Measurements from ENCODE around the gene GNA12. TPM values are rescaled to one million over a fixed set of nuclear protein-coding genes. Genes with fewer than 3 reads are reported as not detected.

The GNA12 gene
- total RNA-seq, 1 experiment from 2014 or later = 17.8 TPM

- no peak for DNase-seq (ENCODE audit: low read depth)
Measured at GRCh38 chr7:2777898-2778535, 66.1 kb downstream of the GNA12 start.

- DNase-seq (ENCODE audit: low read depth) = no peak
Measured at GRCh38 chr7:2776401-2776800, 67.7 kb downstream of the GNA12 start.

DNA sequence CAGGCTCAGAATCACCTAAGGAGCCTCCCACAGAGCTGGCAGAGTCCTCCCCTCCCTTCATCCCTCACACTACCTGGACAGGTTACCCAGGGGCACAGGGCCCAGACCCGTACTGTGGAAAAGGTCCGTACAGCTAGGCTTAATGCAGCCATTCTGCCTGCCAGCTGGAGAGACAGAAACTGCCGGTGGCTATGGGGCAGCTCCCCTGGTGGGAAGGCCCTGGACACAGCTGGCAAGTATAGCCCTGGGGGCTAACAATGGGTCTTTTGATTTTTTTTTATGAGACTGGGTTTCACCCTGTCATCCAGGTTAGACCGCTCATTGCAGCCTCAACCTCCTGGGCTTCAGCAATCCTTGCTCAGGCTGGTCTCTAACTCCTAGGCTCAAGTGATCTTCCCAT lies 68.3 kb downstream of the GNA12 start:
- no peak for DNase-seq (ENCODE audit: low read depth)

DNA sequence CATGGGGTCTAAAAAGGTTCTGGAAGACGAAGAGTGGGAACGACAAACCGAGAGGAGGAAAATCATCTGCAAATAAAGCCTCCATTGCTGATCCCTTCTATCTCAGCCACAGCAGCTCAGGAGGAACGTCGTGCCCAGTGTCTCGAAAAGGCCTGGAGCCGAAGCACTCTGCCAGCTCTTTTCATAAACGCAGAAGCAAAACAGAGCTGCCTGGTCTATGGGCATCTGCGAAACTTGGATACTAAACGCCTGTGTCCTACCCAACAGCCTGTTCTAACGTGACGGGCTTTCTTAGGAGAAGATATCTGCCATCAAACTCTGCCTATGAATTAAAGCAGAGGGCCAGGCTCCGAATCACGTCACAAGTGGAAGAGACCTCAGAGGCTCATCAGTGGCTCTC lies 68.7 kb downstream of the GNA12 start:
- no peak for DNase-seq (ENCODE audit: low read depth)

DNA sequence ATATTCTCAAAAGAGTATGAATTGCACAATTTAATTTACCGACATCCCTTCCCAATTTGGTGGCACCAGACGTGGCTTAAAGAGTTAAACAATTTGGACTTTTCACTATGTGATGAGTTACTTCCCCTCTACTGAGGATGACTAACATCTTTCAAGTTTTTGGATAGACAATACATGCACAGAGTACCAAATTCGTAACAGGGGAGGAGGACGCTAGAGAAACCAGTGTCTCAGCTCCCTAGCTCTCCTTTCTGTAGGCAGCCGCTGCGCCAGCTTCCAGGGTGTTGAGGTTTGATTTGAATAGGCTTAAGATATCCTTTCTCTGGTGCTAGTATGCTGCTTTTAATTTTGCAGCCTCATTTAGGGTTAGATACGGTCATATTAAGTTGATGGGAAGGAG lies 69.2 kb downstream of the GNA12 start:
- DNase-seq (ENCODE audit: low read depth) = no peak

GRCh38 chr7:2774280-2774679 lies 69.8 kb downstream of the GNA12 start:
- DNase-seq (ENCODE audit: low read depth) = no peak

- DNase-seq (ENCODE audit: low read depth) = no peak
Measured at GRCh38 chr7:2773608-2774007, 70.5 kb downstream of the GNA12 start.

DNA sequence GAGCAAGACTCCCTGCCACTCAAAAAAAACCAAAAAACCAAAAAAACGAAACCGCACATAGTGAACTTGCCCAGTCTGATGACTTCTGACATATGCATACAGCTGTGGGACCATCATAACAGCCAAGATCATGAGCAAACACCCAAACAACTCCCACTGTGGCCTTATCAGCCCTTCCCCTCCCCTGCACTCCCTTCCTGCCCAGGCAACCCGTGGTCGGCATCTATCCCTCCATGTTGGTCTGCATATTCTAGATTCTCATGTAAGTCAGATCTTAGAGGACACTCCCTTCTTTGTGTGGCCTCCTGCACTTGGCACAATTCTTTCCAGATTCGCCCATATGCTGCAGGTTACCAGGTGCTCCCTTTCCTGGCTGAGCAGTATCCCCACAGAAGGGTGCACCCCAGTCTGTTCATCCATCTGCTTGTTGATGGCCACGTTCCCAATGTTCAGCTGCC lies 72.8 kb downstream of the GNA12 start:
- no peak for DNase-seq (ENCODE audit: low read depth)

GRCh38 chr7:2764621-2765020 lies 79.5 kb downstream of the GNA12 start:
- DNase-seq (ENCODE audit: low read depth) = no peak

DNA sequence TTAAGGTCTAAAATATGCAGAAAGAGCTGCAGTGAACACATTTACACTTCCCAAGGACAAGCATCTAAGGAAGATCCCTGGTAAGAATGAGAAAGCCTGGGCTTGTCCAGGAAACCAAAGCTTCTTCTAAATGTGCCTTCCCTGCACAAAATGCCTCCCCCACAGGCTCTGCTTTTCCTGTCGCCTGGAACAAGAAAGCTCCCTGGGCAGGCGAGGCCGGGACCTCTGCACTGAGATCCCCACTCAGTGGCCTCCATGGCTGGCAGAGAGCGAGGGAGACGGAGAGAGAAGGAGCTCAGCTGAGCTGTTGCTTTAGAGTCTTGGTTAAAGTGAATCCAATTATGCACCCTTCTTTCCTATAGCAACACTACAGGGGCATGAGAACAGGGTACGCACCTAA lies 80.5 kb downstream of the GNA12 start:
- DNase-seq (ENCODE audit: low read depth) = no peak

GRCh38 chr7:2761801-2762497 lies 82.2 kb downstream of the GNA12 start:
- DNase-seq (ENCODE audit: low read depth) = no peak

DNA sequence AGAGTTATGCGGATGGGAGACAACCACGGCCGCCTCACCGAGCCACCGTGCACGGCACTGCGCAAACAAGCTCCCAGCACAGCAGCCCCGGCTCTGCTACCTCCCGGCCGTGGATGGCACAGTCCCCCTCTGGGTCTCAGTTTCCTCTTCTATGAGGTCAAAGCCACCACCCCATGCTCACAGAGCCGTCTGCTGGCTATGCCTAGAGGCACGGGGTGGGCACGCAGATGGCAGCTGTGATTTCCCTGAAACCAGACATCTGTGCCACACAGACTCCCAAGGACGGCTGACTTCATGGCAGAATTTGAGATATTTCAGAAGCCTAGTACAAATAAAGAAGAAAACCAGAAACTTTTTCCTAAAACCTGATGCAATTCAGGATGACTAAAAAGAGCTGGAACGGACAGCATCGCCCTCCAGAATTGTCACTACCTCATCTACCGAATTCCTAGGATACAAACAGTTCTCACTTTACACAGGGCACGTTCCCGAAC lies 82.9 kb downstream of the GNA12 start:
- no peak for DNase-seq (ENCODE audit: low read depth)

DNA sequence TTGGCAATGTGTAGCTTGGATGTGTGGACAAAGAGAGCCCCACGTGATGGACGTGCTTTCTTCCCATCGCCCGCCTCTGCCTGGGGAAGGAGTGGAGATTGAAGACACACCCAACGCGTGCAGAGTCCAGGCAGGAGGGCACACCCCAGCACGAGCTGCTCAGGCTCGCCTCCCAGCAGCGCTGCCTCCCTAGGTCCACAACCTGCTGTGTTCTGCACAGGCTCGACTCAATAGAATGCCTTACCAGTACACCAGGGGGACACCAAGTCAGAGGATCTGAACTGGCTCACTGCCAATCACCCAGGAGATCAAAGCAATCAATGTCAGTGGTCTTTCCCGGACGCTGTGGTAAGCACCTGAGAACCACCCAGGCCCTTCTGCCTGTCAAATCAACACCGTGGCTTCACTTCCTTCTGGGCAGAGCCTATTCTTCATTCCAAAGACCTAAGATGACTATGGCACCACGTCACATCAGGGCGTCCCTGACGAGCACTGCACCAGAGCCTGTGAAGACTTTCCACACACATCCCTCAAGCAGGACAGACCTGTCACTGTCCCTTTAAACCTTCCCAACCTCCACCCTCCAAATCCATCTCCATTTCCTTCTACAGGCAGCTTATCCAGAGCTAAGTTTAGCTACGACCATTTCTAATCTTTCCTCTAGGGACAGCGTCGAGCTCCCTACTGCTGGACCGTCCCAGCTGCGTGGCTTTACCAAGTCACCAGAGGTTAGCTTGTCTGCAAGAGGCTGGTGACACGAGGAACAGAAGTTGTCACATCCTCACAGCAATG lies 83.8 kb downstream of the GNA12 start:
- DNase-seq (ENCODE audit: low read depth) = peak; percentile 51

DNA sequence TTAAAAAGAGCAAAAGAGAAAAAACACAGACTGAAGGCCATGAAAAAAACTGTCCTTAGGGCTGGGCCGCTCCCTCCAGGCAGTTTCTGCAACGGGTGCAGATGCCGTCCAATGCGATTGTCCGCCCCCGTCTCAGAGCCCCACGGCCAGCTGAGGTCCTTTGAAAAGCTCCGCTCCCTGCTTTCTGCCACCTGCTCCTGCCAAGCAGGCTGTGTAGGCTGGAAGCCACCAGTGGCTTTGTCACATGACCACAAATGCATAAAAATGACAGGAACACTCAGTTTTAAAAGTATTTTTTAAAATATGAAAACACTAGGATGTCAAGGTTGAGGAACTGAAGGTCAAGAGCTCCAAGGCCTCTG lies 84.4 kb downstream of the GNA12 start:
- DNase-seq (ENCODE audit: low read depth) = no peak

DNA sequence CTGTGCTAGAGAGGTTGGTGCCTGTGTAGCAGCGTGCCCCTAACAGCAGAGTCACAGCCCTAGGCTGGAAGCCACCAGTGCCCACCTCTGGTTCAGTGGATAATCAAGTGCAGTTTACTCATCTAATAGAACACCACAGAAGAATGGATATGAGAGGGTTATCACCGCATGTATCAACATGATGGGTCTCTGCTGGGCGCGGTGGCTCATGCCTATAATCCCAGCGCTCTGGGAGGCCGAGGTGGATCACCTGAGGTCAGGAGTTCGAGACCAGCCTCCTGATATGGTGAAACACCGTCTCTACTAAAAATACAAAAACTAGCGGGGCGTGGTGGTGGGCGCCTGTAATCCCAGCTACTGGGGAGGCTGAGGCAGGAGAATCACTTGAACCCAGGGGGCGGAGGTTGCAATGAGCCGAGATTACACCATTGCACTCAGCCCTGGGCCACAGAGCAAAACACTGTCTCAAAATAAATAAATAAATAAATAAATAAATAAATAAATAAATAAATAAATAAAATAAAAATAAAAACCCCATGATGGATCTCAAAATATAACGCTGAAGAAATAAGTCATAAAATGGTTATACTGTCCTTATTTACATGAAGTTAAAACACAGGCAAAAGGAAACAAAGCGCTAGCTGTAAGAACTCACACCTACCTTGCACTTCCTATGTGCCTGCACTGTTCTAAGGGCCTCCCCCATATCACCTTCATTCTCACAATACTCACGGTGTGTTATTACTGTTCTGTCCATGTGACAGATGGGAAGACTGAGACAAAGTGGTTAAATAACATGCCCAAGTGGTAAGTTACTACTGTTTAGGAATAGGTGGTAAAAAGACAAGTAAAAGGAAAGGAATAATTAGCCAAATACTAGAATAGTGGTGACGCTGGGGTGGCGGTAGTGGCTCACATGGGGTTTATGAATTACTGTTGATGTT lies 85.2 kb downstream of the GNA12 start:
- DNase-seq (ENCODE audit: low read depth) = no peak

DNA sequence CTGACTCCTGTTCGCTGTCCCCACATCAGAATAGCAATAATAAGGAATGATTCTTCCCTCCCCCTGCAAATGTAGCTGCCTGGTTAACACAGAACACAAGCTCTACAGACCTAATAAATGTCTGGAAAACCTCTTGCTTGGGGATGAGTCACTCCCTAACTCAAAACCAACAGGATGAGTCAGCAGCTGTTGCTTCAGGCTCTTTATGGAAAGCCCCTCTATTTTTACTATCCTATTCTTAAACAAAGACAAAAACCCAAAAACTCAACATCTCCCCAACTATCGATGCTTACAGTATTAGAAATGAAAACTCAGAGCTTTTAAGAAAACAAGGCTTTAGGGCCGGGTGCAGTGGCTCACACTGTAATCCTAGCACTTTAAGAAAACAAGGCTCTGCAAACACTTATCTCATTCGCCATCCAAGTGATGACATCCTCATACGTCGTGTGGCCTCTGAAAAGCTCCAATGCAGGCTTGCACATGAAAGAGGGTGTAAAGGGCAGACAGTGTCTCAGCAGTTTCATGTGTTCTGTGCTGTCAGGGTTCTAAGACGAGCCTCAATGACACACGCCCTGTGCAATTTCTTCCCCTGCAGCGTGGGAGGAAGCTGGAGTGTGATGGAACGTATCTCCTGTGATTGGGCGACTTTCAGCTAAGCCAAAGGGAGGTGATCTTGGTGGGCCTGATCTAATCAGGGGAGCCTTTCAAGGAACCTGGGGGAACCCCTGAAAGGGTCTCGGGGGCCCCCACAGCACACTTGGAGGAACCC lies 86.0 kb downstream of the GNA12 start:
- peak; percentile 100 for DNase-seq (ENCODE audit: low read depth)

- DNase-seq (ENCODE audit: low read depth) = peak; percentile 89
Measured at GRCh38 chr7:2757361-2757903, 86.7 kb downstream of the GNA12 start.

DNA sequence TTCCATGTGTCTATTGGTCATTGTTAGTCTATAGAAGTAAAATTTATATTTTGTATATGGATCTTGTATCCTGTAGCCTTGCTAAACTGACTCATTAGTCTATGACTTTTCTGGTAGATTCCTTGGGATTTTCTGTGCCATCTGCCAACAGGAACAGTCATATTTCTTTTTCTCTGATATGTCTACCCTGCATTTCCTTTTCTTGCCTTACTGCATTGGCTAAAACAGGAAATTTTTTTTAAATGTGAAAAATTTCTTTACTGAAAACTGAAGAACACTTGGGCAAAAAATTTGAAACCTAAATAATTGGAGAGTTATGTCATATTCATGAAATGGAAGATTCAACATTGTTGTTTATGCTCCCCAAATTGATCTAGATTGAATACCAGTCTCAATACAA lies 88.6 kb downstream of the GNA12 start:
- DNase-seq (ENCODE audit: low read depth) = no peak

GRCh38 chr7:2754912-2755311 lies 89.2 kb downstream of the GNA12 start:
- DNase-seq (ENCODE audit: low read depth) = no peak

DNA sequence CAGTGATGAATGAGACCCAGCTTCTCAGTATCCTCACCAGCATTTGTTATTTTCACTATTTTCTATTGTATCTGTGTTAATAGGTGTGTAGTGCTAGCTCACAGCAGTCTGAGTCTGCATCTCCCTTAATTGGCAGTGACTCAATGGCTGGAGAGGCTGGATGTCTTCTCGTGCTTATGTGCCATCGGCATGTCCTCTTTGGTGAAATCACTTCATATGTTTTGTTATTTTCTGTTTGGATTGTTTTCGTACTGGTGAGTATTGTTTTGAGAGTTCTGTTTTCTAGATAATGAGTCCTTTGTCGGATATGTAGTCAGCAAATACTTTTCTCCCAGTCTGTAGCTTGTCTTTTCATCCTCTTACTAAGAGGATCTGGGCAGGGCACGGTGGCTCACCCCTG lies 90.0 kb downstream of the GNA12 start:
- DNase-seq (ENCODE audit: low read depth) = no peak

DNA sequence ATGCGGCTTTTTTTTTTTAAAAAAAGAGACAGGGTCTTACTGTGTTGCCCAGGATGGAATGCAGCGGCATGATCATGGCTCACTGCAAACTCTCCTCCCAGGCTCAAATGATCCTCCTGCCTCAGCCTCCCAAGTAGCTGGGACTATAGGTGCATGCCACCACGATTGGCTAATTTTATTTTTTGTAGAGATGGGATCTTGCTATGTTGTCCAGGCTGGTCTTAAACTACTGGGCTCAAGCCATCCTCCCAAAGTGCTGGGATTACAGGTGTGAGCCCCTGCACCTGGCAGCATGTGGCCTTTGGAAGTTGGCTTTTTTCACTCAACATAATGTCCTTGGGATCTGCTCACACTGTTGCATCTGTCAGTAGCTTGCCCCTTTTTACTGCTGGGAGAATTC lies 91.0 kb downstream of the GNA12 start:
- DNase-seq (ENCODE audit: low read depth) = no peak

Measured in RPMI7951 (cell line).